GM12878 (cell line): ENCODE measurements around the gene MYRF. TPM values are rescaled to one million over a fixed set of nuclear protein-coding genes. Genes with fewer than 3 reads are reported as not detected.

Experiments
- ATAC-seq: fragments of 200-7000 bp; cut with Tn5 transposase; 3 replicates; pipeline ENCODE4 v1.9.1; 2020; ENCODE audit warnings: mild to moderate bottlenecking, moderate library complexity
- BruUV-seq: library from RNA; stranded (reverse); fragments of 400-500 nt; replicated peaks from 2 replicates; lab custom pipeline; 2021; lab: Mats Ljungman, UMichigan
- CTCF ChIA-PET: fragments of 300-600 bp; sonication (Branson Sonifier 250); formaldehyde crosslinking; extraction: SDS; loops from one replicate; lab custom pipeline; 2021; ENCODE audit warnings: inconsistent platforms; lab: Yijun Ruan, JAX
- POLR2A ChIA-PET: fragments of 350-600 bp; formaldehyde crosslinking; extraction: SDS; loops from one replicate; lab custom pipeline; 2021; ENCODE audit warnings: inconsistent platforms; lab: Charles Lee
- RAD21 ChIA-PET: fragments of 300-600 bp; sonication (Branson Sonifier 250); formaldehyde crosslinking; loops from one replicate; lab custom pipeline; 2023; ENCODE audit warnings: antibody characterized with exemption; ENCODE audit not compliant: unreplicated experiment; lab: Charles Lee
- SMC1A ChIA-PET: fragments of 300-600 bp; sonication (Branson Sonifier 250); formaldehyde crosslinking; loops from one replicate; lab custom pipeline; 2023; ENCODE audit not compliant: unreplicated experiment, uncharacterized antibody; lab: Charles Lee
- DNase-seq: peaks from one replicate; pipeline ENCODE4 v3.0.0-alpha.2; 2011; ENCODE audit warnings: low read depth, low spot score
- FAIRE-seq: peaks from 3 replicates; lab custom pipeline; 2011; peaks lifted over from hg19 to GRCh38; lab: Jason Lieb, UNC
- H2AFZ ChIP-seq: 2 replicates; pipeline ENCODE4 v1.6.0; 2011; ENCODE audit warnings: low read depth, low read length, control low read depth; ENCODE audit not compliant: control insufficient read depth
- H3K27ac ChIP-seq: 2 replicates; pipeline ENCODE4 v1.5.1; 2011; ENCODE audit warnings: control low read depth; ENCODE audit not compliant: control insufficient read depth, insufficient read depth
- H3K27me3 ChIP-seq, 2 experiments: replicated peaks in 1 of 2; 2 replicates each; pipeline versions ENCODE4 v1.6.0 to v1.6.1; 2011; ENCODE audit warnings: low read length in 1 of 2; ENCODE audit not compliant: control insufficient read depth in 2 of 2, insufficient read depth in 2 of 2
- H3K36me3 ChIP-seq, 2 experiments: 2 replicates each; pipeline ENCODE4 v1.5.1; 2011; ENCODE audit warnings: low read length in 1 of 2; ENCODE audit not compliant: control insufficient read depth in 2 of 2, insufficient read depth in 2 of 2
- H3K4me1 ChIP-seq: 2 replicates; pipeline ENCODE4 v1.6.1; 2011; ENCODE audit warnings: mild to moderate bottlenecking, low read length, moderate library complexity, mixed read lengths; ENCODE audit not compliant: control insufficient read depth, insufficient read depth
- H3K4me2 ChIP-seq: 2 replicates; pipeline ENCODE4 v1.6.0; 2011; ENCODE audit warnings: control low read depth; ENCODE audit not compliant: control insufficient read depth, insufficient read depth
- H3K4me3 ChIP-seq: fragments of 200-600 bp; sonication (generic); 2 replicates; pipeline ENCODE4 v1.5.1; 2016
- H3K79me2 ChIP-seq: 2 replicates; pipeline ENCODE4 v1.6.0; 2011; ENCODE audit warnings: low read length; ENCODE audit not compliant: control insufficient read depth, insufficient read depth
- H3K9ac ChIP-seq: 2 replicates; pipeline ENCODE4 v1.8.0; 2011; ENCODE audit warnings: low read length, control low read depth, mixed read lengths; ENCODE audit not compliant: control insufficient read depth, insufficient read depth
- H3K9me3 ChIP-seq: replicated peaks from 3 replicates; pipeline ENCODE4 v1.5.1; 2011; ENCODE audit warnings: mild to moderate bottlenecking, low read length; ENCODE audit not compliant: control insufficient read depth, insufficient read depth
- H4K20me1 ChIP-seq: 2 replicates; pipeline ENCODE4 v1.6.0; 2011; ENCODE audit not compliant: control insufficient read depth, insufficient read depth
- BACH1 ChIP-seq: fragments of 450-650 bp; IDR thresholded peaks from 2 replicates; pipeline ENCODE4 v1.6.1; 2017; ENCODE audit warnings: mild to moderate bottlenecking, borderline replicate concordance
- IKZF2 ChIP-seq, 2 experiments: fragments of 450-650 bp; IDR thresholded peaks; 2 replicates each; pipeline ENCODE4 v1.6.1; 2017; ENCODE audit warnings: mild to moderate bottlenecking in 2 of 2, moderate library complexity in 2 of 2
- RAD51 ChIP-seq: fragments of 450-650 bp; IDR thresholded peaks from 2 replicates; pipeline ENCODE4 v1.6.1; 2016; ENCODE audit warnings: moderate library complexity, mild to moderate bottlenecking, inconsistent platforms
- YBX1 ChIP-seq: fragments of 450-650 bp; IDR thresholded peaks from 2 replicates; pipeline ENCODE4 v1.6.1; 2016; ENCODE audit warnings: antibody characterized with exemption
- WGBS: methylation state at CpG from one replicate; pipeline ENCODE4 v1.1.6; 2016; ENCODE audit warnings: low lambda C conversion rate; ENCODE audit not compliant: insufficient replicate concordance, insufficient coverage; ENCODE audit errors: missing lambda C conversion rate; 5-methylcytosine and 5-hydroxymethylcytosine counted together
- in situ Hi-C: fragments of 300-500 bp; cut with MboI; formaldehyde crosslinking; loops from 9 replicates; pipeline ENCODE4 v1.14.3; 2018; ENCODE audit warnings: mixed read lengths
- intact Hi-C: fragments of 100-400 bp; cut with micrococcal nuclease; formaldehyde crosslinking; loops from one replicate; pipeline ENCODE4 v1.14.2; 2022; ENCODE audit not compliant: unreplicated experiment
- polyA plus RNA-seq, 11 experiments: library from polyadenylated mRNA; depleted of rRNA in 4 of 11; unstranded in 6 of 11; stranded (reverse) in 5 of 11; fragments of >200 nt; fragmentation: Nextera tagmentation in 4 of 11; fragmentation: Illumina TruSeq in 1 of 11; extraction: Ambion mirVana in 4 of 11; extraction: Trizol in 1 of 11; gene quantifications; 1 replicate in 1 of 11; 2 replicates in 10 of 11; pipeline versions ENCODE4 v1.2.1 to v1.2.3, GENCODE V29; 2011 to 2016; ENCODE audit warnings: inconsistent platforms in 2 of 11, missing spikeins in 2 of 11, low read depth in 1 of 11
- total RNA-seq, 4 experiments: library from RNA; depleted of rRNA in 3 of 4; stranded (reverse); fragments of >200 nt in 3 of 4; fragmentation: Illumina TruSeq in 1 of 4; extraction: Trizol in 1 of 4; gene quantifications; 2 replicates each; pipeline versions ENCODE4 v1.2.1 to v1.2.3, GENCODE V29; 2013 to 2021

Gene MYRF
- total and polyA plus RNA-seq, 10 of the 15 experiments (the other 5 are each of a cell fraction or from before 2014, with no cell fraction given) = 0.27 to 15.6 (median 0.89) TPM

- no peak for DNase-seq
- TF ChIP-seq RAD51 (no peak), BACH1 (no peak), YBX1 (no peak), IKZF2 (IDR thresholded peaks at IDR 0.05) (no peak)
- TF ChIP-seq, all 136 proteins: peak for 0
- Histone ChIP-seq H3K4me3 (no peak overlapping the region), H3K9ac (no peak overlapping the region), H2AFZ (no peak overlapping the region), H3K36me3 (no peaks in the 10 kb centered on the region), H3K79me2 (no peaks in the 10 kb centered on the region), H3K4me1 (no peaks in the 10 kb centered on the region; the same call in 1 of the 2 replicates), H4K20me1 (no peaks in the 10 kb centered on the region), H3K27me3 (no peaks in the 10 kb centered on the region), H3K4me2 (no peak overlapping the region), H3K9me3 (no peaks in the 10 kb centered on the region), H3K27ac (no peak overlapping the region)
- CTCF ChIA-PET = interaction anchor here (0.9 to 7.5 kb wide), 8 partner anchors 9 to 333 kb away, joined by 3 to 88 read pairs (median 4); no protein-coding TSS in a partner anchor
- SMC1A ChIA-PET = interaction anchor here (0.7 to 2.6 kb wide), 4 partner anchors 12 to 96 kb away, joined by 3 to 8 read pairs (median 5); no protein-coding TSS in a partner anchor
- FAIRE-seq (no peak), ATAC-seq (no peak)
- intact Hi-C loops = no loop called here
- POLR2A ChIA-PET = interaction anchor here (1.9 kb wide), 1 partner anchor 27 kb away, joined by 6 read pairs; no protein-coding TSS in a partner anchor
- BruUV-seq = no TSS peak
- 65% methylated on average over 6 of the region's 6 CpGs for WGBS
- RAD21 ChIA-PET = interaction anchor here (1.4 to 2.5 kb wide), 2 partner anchors 22 to 27 kb away, joined by 5 to 15 read pairs; partner anchors contain the start of gene MYRF
- in situ Hi-C loops = no loop called here
Measured at GRCh38 chr11:61775106-61775505, 22.7 kb downstream of the MYRF start.
